ENCODE data around the gene EPN2.

The EPN2 gene

DNA sequence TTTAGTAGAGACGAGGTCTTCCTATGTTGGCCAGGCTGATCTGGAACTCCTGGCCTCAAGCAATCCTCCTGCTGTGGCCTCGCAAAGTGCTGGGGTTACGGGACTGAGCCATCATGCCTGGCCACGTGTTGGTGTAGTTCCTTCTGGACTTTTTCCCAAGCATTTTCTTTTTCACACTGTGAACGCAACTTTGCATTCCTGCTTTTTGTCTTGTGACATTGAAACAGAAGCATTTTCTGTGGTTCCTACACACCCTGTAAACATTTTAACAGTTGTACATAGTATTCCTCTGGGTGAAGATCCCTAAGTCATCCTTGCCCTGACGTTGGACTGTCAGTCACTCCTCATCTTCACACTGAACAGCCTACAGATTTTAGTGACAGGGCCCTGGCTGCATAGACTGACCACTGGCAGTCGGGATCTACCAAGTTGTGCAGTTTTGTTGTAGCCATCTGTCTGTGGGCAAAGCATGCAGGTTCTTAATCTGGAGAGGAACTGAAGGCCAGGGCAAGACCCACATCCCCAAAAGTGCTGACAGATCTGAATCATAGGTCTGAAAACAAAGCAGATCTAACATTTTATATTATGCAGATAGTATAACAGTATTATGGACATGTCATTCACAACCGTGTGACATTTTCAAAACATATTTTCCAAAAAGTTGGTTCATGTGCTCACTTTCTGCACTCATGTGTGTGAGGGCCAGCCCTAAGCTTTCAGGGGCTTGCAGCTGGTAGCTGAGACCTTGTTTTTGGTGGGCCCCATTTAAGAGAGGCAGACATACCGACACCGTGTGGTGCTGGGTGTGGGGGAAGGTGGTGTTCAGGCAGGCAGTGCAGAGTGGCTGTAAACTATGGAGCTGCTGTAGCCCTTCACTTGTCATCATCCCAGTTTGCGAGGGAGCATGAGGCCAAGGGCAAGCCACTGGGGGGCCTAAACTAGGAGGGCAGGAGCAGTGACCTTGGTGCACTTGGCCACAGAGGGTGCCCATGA, 59.9 kb downstream of the EPN2 start:
- no peak for DNase-seq

DNA sequence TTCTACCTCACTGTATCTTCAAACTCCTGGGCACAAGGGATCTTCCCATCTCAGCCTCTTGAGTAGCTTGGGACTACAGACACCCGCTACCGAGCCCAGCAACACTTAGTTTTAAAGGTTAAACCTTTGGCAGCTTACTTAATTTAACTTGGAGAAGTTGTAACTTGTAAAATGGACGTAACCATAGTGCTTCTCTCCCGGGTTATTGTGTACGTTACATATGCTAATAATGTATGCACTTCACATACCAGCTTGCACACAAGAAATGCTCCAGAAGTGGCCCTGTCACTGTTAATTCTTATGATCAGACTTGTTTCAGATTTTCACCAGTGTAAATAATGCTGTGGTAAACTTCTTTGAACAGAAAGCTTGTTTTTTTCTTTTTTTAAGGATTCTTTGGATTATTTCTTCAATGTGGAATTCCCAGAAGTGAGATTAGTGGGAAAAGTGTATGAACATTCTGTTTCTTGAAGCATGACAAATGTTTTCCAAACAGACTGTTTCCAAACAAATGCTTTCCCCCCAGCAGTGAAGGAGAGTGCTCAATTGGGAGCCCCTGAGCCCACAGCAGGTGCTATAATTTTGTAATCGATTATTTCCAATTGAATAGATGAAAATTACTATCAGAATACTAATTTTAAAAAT, 61.5 kb downstream of the EPN2 start:
- DNase-seq, result no peak

DNA sequence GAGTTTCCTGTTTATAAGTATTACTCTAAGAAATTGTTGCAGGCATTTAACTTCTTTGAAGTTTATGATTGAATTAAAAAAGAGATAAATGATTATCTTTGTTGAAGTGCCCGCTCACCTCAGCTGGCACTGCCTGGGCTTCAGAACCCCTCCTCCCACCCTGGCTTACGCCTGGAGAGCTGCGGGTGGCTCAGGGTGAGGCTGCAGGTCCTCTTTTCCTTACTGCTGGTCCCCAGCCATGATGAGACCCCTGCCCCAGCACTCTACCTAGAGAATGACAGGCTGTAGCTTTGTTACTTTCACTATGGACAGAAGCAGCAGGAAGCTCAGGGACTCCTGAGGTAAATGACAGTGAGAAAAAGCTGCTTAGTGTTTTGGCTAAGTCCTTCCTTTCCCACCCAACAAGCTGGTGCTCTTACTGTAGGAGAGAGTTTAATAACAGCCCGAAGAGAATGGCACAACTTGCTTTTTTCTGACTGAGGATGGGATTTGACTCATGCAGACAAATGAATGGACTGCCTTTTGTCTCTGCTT, 62.1 kb downstream of the EPN2 start:
- no peak for DNase-seq

GRCh38 chr17:19299866-19300265, 62.7 kb downstream of the EPN2 start:
- DNase-seq, result no peak

- no peak for DNase-seq
Measured at GRCh38 chr17:19301274-19301951, 64.2 kb downstream of the EPN2 start.

- DNase-seq, result no peak
Measured at GRCh38 chr17:19301973-19302372, 64.8 kb downstream of the EPN2 start.

GRCh38 chr17:19302791-19303331, 65.7 kb downstream of the EPN2 start:
- DNase-seq, result no peak

DNA sequence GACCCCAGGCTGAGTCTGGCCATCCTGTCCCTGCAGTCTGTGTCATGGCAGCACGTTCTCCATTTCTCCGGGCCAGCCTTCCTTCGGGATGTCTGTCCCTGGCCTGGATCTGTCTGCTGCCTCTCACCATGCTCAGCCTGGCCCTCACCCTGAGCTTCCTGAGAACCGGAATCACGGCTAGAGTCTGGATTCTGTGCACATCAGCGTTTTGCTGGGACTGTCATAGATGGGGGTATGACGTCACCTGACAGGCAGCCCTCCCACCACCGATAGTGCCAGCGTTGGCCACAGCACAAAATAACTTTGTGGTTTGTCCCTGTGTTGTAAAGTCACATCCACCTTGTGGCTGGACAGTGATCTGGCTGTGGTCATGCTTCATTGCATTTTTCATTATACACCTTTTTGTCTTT, 66.2 kb downstream of the EPN2 start:
- no peak for DNase-seq

DNA sequence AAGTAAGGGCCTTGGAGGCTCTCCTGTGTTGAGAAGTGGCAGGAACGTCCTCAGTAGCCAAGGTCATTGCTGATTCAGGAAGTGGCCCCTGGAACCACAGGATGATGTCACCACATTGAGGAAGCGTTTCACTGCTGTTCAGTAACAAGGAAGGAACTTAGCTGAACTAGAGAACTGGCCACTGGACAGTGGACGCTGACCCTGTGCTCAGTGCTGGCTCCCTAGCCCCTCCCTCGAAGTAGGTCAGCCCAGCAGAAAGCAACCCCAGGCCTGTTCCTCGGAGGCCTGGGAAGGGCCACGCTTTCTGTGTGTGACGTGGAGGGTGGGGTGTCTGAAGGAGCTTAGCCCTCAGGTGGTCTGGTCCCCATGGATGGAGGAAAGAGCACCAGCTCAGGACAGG, 67.0 kb downstream of the EPN2 start:
- no peak for DNase-seq

DNA sequence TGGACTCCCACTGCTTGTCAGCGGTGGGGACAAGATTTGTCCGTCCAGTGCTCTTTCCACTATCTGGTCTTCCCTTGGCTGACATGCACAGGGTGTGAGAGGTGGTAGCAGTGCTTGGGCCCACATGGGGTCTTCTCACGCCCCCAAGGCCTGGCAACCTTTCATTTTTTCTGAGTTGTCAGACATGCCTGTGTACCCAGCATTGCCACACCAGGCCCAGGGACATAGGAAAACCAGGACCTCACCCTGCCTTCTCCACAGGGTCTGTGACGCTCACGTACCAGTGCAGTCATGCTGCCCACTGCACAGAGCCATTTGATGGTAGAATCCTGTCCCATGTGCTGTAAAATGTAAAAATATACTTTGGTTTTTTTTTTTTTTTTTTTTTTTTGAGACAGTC, 67.6 kb downstream of the EPN2 start:
- DNase-seq, result no peak

DNA sequence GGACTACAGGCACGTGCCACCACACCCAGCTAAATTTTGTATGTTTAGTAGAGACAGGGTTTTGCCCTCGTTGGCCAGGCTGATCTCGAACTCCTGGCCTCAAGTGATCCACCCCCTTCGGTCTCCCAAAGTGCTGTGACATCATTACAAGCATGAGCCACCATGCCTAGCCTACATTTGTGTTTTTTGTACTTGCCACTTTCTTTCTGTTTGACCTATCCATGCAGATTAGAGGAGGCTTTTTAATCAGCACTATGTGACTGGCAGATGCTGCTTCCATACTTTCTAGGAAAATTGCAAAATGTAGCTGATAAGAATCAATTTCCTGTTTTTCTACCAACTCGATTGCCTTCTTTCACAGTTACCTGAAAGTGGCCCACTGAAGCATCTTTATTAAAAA, 68.1 kb downstream of the EPN2 start:
- DNase-seq, result no peak

GRCh38 chr17:19305761-19306159, 68.6 kb downstream of the EPN2 start:
- no peak for DNase-seq

DNA sequence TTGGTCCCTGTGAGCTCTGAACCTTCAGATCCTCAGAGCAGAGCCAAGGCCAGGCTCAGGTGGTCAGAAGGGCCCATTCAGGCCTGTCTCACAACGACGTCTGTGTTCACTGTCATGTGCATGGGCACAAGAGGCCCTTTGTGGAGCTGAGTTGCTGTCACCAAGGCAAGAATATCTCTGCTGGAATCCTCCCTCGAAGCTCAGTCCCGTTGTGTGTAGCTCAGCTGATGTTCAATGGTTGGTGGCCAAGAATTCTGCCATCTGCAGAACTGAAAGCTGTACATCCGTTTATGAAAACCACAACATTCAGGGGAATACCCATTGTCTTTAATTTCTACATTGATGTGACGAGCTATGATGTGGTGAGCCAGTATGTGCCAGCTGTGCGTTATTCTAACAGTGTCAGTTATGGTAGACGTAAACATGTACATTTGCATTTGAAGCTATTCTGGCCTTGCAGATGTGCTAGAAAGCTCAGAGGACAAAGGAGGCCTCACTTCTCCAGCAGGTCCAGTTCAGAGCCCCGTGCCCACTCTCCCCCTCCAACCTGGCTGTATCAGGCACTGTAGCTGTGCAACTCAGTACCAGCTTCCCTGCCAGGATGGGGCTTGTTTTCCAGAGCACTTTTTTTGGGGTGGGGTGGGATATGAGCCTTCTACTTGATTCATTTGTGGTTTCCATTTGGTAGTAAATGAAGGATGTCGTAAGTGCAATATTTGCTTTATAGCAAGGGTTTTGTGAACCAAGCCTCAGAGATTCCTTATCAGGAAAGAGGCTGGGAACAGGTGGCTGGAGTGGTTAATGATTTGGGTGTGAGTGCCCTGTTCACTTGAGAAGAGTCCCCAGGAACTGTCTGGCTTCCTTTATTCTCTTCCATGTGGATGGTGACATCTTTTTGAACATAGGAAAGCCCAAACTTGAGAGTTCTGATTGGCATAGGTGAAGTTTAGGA, 69.3 kb downstream of the EPN2 start:
- DNase-seq, result no peak

DNA sequence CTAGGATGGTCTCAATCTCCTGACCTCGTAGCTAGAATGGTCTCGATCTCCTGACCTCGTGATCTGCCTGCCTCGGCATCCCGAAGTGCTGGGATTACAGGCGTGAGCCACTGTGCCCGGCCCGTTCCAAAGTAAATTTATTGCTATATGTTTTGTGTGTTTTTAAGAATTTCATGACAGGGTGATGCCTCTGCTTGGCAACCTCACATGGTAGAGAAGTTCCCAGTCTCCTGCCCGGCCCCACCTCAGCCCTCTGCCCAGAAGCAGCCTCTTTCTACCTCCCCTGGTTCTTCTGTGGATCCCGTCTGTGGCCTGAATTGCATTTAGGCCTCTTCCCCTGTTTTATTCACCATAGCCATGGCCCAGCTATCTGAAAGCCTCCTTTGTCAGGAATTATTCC, 70.4 kb downstream of the EPN2 start:
- DNase-seq, result no peak

- DNase-seq, result peak; percentile 35
Measured at GRCh38 chr17:19308398-19308797, 71.2 kb downstream of the EPN2 start.

- DNase-seq, result no peak
Measured at GRCh38 chr17:19309701-19310100, 72.5 kb downstream of the EPN2 start.

GRCh38 chr17:19310151-19310550, 73.0 kb downstream of the EPN2 start:
- no peak for DNase-seq

DNA sequence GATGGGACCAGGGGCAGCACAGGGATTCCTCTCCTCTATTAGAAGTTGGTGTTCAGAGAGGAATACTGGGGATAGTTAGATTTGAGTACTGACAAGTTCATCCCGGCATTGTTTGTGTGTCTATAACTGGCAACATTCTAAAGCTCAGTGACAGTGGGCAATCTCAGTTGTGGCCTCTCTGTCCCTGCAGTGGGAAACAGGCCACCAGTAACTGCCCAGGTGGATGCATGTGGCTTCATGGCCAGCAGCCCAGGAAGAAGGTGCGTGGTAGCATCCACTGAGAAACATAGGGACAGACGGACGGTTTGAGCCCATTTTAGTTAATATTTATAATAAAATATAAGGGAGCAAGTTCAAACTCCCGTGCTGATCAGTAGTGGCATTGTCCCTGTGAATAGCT, 73.8 kb downstream of the EPN2 start:
- DNase-seq, result no peak

GRCh38 chr17:19311421-19312215, 74.5 kb downstream of the EPN2 start:
- DNase-seq, result no peak

DNA sequence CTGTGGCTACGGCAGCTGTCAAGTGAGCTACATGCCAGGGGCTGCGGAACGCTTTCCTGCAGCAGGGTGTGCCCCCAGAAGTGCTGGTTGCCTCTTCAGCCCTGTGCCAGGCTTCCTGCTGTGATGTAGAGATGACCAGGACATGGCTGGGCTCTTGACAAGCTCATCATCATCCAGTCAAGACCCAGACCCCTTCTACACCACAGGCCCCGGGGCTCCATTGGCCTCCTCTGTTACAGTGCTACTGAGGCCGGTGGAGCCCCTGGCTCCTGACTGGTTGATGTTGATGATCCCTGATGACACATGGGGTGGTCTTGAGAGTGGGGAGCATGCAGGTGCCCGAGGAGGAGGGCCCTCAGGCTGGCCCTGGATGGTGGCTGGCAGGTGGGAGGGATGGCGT, 75.2 kb downstream of the EPN2 start:
- no peak for DNase-seq
